Measurements from ENCODE around the gene RCSD1. TPM values are rescaled to one million over a fixed set of nuclear protein-coding genes. Genes with fewer than 3 reads are reported as not detected.

RCSD1 gene
- total RNA-seq, 4 donors from 2014 or later: 1.8 to 21.3 (median 12.5) TPM

- TF ChIP-seq, protein P1, sequence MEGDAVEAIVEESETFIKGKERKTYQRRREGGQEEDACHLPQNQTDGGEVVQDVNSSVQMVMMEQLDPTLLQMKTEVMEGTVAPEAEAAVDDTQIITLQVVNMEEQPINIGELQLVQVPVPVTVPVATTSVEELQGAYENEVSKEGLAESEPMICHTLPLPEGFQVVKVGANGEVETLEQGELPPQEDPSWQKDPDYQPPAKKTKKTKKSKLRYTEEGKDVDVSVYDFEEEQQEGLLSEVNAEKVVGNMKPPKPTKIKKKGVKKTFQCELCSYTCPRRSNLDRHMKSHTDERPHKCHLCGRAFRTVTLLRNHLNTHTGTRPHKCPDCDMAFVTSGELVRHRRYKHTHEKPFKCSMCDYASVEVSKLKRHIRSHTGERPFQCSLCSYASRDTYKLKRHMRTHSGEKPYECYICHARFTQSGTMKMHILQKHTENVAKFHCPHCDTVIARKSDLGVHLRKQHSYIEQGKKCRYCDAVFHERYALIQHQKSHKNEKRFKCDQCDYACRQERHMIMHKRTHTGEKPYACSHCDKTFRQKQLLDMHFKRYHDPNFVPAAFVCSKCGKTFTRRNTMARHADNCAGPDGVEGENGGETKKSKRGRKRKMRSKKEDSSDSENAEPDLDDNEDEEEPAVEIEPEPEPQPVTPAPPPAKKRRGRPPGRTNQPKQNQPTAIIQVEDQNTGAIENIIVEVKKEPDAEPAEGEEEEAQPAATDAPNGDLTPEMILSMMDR (IDR thresholded peaks at IDR 0.05): peak in 1 of 4 experiments; percentile 10
- TF ChIP-seq POLR2A (IDR thresholded peaks at IDR 0.05): no peak
- Histone ChIP-seq H3K27ac (peak overlapping the region; percentile 84 to 89), H3K9me3 (no peaks in the 10 kb centered on the region), H3K27me3 (no peaks in the 10 kb centered on the region), H3K4me3 (peak overlapping the region; percentile 63 to 77), H3K4me1 (peaks cover 0 to 11% of the 10 kb centered on the region in 2 donors), H3K36me3 (no peaks in the 10 kb centered on the region)
- peak in 1 of 2 donors; percentile 35 for DNase-seq
- intact Hi-C loops (cut with DNase I; ENCODE audit: low total_unique reads): loop anchor here (5.0 kb wide), 1 partner anchor 75 kb away; no protein-coding TSS in a partner anchor
Measured at GRCh38 chr1:167722152-167722869, 92.3 kb downstream of the RCSD1 start.

DNA sequence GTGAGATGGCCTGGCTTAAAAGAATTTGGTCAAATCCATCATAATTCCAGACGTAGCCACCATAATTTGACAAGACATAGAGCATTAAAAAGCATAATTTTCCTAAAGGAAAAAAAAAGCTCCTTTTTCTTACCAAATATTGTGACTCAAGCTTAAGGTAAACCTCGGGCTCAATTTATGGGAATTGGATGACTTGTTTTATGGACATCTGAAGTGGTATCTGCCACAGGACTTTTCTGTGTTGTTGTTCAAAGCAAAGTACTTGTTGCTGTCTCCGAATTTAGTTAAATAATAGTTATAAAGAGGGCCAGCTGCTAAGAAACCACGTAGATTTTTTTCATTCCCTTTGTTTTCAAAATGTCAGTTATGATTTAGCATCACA, 92.8 kb downstream of the RCSD1 start:
- Histone ChIP-seq H3K27ac (peak overlapping the region; percentile 84 to 89), H3K36me3 (no peaks in the 10 kb centered on the region), H3K9me3 (no peaks in the 10 kb centered on the region), H3K27me3 (no peaks in the 10 kb centered on the region), H3K4me3 (peak overlapping the region; percentile 63 to 77), H3K4me1 (peaks cover 0 to 11% of the 10 kb centered on the region in 2 donors)
- no peak for TF ChIP-seq POLR2A (IDR thresholded peaks at IDR 0.05)
- TF ChIP-seq, protein P1 (IDR thresholded peaks at IDR 0.05): no peak
- intact Hi-C loops (cut with DNase I; ENCODE audit: low total_unique reads): loop anchor here (5.0 kb wide), 1 partner anchor 74 kb away; no protein-coding TSS in a partner anchor
- DNase-seq: no peak

DNA sequence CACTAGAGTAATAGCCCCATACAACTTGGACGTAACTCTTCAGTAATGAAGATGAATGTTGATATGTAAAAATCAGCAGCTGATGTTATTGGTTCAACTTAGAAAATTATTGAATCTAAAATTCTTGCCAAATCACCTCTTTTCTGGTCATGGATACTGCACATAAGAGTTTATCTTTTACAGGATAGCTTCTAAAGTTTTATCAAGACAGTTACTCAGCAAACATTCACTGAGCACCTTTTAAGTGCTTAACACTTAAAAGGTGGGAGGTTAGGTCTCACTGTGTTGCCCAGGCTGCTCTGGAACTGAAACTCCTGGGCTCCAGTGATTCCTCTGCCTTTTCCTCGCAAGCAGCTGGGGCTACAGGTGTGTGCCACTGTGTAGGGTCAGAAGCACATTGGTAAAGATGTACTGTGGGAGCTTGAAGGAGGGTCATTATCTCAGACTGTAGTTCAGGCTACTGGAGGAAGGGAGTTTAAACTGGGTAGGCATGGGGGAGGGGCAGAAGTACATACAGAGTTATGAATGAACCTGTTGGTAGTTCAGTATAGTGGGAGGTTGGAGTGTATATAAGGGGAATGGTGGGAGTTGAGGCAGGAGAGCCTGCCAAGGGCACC, 93.8 kb downstream of the RCSD1 start:
- peak overlapping the region in 1 of 2 donors; percentile 89 for H3K27ac ChIP-seq
- no peaks in the 10 kb centered on the region for H3K36me3 ChIP-seq
- TF ChIP-seq, protein P1 (IDR thresholded peaks at IDR 0.05): no peak
- TF ChIP-seq POLR2A (IDR thresholded peaks at IDR 0.05): no peak
- no peaks in the 10 kb centered on the region for H3K27me3 ChIP-seq
- H3K4me3 ChIP-seq: no peak overlapping the region
- no peak for DNase-seq
- H3K9me3 ChIP-seq: no peaks in the 10 kb centered on the region
- intact Hi-C loops (cut with DNase I; ENCODE audit: low total_unique reads): loop anchor here (5.0 kb wide), 1 partner anchor 73 kb away; no protein-coding TSS in a partner anchor
- peaks cover 0 to 11% of the 10 kb centered on the region in 2 donors for H3K4me1 ChIP-seq

DNA sequence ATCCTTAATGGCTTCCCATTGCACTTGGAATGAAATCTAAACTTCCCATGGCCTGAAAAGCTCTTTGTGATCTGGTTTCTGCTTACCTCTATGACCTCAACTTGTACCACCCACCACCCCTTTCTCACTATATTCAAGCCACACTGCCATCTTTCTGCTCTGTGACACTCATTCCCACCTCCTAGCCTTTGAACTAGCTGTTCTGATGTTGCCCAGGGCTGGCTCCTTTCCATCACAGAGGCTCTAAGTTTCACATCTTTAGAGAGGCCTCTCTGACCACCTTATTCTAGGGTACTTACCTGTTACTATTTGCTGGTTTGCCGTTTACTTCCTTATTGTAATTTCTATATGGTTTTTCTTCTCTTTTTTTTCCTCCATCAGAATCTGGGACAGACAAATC, 96.0 kb downstream of the RCSD1 start:
- H3K9me3 ChIP-seq: no peaks in the 10 kb centered on the region
- H3K4me1 ChIP-seq: peaks cover 0 to 11% of the 10 kb centered on the region in 2 donors
- no peak overlapping the region for H3K27ac ChIP-seq
- no peak overlapping the region for H3K4me3 ChIP-seq
- intact Hi-C loops (cut with DNase I; ENCODE audit: low total_unique reads): no loop called here
- H3K36me3 ChIP-seq: no peaks in the 10 kb centered on the region
- TF ChIP-seq, protein P1 (IDR thresholded peaks at IDR 0.05): no peak
- no peak for TF ChIP-seq POLR2A (IDR thresholded peaks at IDR 0.05)
- no peaks in the 10 kb centered on the region for H3K27me3 ChIP-seq
- no peak for DNase-seq

DNA sequence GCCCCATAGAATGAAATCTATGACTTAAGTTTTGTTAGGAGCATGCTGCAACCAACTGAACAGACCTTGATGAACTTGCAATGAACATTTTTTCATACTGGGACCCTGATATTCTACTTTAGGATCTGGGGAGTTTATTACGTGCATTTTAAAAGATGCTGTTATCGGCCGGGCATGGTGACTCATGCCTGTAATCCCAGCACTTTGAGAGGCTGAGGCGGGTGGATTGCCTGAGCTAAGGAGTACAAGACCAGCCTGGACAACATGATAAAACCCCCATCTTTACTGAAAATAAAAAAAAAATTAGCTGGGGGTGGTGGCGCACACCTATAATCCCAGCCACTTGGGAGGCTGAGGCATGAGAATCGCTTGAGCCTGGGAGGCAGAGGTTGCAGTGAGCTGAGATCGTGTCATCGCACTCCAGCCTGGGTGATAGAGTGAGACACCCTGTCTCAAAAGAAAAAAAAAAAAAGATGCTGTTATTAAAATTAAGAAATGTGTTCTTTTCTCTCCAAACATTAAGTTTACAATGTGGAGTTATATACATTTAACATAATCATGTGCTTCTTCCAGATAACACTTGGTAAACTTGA, 98.9 kb downstream of the RCSD1 start:
- peak overlapping the region in 1 of 2 donors; percentile 40 for H3K27ac ChIP-seq
- DNase-seq: no peak
- no peaks in the 10 kb centered on the region for H3K36me3 ChIP-seq
- intact Hi-C loops (cut with DNase I; ENCODE audit: low total_unique reads): no loop called here
- TF ChIP-seq, protein P1 (IDR thresholded peaks at IDR 0.05): no peak
- TF ChIP-seq POLR2A (IDR thresholded peaks at IDR 0.05): no peak
- no peaks in the 10 kb centered on the region for H3K9me3 ChIP-seq
- H3K4me3 ChIP-seq: no peak overlapping the region
- no peaks in the 10 kb centered on the region for H3K27me3 ChIP-seq
- H3K4me1 ChIP-seq: no peaks in the 10 kb centered on the region

Data from uterus (tissue), 4 donors.